EL (cell line): Measurements from ENCODE around the gene SCYL1.

ENCODE experiments used
- DNase-seq: peaks from one replicate; pipeline ENCODE4 v3.0.0-alpha.2; 2016

The SCYL1 gene

GRCh38 chr11:65572356-65573051 is 47.6 kb downstream of the SCYL1 start, which contains the start of gene FAM89B:
Gene FAM89B (plus strand): TSS chr11:65572538. CDS start chr11:65572670, 132 bp downstream.
- peak; percentile 88 for DNase-seq

DNA sequence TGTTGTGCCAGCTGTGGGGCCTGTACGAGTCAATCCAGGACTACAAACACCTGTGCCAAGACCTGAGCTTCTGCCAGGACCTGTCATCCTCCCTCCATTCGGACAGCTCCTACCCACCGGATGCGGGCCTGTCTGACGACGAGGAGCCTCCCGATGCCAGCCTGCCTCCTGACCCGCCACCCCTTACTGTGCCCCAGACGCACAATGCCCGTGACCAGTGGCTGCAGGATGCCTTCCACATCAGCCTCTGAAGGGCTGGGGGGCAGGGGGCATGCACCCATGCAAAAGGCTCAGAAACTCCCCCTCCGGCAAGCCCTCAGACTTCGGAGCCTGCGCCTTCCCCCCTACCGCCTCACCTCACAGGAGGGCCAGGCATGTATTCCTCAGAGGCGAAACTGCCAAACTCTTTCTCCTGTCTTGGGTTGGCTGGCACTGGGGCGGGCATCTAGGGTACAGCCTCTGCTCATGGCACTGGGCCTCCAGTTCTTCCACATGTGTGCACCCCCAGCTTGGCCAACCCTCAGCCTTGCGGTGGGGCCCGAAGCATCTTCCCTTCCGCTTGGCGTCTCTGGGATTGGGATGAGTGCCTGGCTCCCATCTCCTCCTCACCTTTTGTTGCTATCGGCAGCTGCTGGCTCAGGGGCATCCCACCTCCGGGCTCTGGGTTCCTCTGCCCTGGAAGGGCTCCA is 48.7 kb downstream of the SCYL1 start:
- DNase-seq: no peak

DNA sequence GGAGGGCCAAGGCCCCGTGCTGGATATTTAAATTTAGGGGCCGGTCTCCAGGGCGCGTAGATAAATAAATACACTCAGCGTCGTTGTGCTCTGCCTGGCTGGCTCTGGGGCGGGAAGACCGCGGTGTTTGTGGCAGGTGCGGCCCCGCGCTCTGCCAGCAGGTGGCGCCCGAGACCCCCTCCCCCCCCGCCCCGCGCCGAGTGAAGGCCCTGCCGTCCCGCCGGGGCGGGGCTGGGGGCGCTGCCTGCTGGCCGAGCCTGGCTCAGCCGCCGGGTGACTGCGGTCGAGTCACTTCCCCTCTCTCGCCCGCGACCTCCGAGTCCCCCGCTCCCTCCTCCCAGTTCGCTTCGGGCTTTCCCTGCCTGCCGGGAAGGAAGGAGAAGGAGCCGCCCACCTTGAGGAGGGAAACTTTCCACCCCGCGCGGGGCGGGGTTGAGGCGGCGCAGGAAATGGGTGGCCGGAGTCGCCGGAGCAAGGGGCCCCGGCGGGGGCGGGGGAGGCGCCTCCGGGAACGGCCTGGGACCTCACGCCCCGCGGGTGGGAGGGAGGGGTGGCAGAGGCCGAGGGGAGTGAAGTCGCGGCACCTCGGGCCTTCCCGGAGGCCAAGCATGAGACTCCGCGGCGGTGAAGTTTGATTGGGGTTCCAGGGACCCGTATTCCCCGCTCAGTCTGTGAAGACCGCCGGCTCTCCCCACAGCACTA is 49.4 kb downstream of the SCYL1 start:
- peak; percentile 98 for DNase-seq

DNA sequence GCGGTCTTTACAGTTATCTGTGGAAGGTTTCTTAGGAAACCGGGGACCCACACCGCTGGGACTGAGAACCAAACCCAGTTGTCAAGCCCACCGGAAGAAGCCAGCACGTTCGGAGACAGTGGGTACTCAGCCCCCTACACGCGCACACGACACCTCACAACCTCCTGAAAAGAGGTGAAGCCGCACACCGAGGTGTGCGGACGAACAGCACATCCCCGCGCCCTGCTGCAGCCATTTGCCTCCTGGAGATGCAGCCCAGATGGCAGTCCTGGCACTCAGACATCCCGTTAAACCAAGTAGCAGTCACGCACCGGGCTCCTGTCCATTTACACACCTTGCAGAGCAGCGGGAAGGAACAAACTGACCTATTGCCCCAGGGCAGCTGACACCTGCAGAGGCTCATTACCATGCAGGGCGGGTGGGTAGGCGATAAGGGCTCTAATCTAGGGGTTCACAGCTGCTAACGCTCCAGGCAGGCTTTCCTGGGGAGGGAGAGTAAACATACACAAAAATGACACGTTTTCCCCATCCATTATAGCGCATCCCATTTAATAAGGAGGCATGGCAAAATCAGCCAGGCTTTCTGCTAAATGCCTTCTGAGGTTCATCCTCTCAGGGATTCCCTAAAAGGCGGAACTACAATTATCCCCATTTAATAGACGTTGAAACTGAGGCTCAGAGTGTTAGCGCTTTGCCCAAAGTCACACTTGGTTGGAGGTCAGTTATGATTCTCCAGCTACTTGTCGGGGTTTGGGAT is 50.1 kb downstream of the SCYL1 start:
- DNase-seq: no peak

GRCh38 chr11:65575568-65576231 is 50.8 kb downstream of the SCYL1 start, which contains the start of gene EHBP1L1:
Gene EHBP1L1 (plus strand): TSS chr11:65576053. CDS start chr11:65576303, 250 bp downstream.
- DNase-seq: peak; percentile 62

GRCh38 chr11:65576232-65576866 is 51.5 kb downstream of the SCYL1 start:
- no peak for DNase-seq

- DNase-seq: peak; percentile 85
These were observed 52.2 kb downstream of the SCYL1 start for GRCh38 chr11:65576867-65577755.

DNA sequence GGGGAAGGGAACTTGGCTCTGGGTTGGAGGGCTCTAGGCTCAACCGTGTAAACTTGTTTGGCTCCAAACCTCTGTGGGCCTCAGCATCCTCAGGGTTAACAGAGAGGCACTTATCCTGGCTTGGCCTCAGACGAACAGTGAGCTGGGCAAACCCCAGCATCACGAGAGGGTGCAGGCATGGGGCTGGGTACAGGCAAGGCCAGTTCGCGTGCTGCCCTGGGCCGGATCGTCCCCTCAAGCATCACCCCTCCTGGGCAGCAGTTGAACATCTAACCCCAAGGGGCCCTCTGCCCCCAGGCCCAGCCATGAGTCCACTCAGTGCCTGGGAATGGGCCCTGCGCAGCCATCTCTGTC is 52.9 kb downstream of the SCYL1 start:
- DNase-seq: no peak

- no peak for DNase-seq
These were observed 53.3 kb downstream of the SCYL1 start for GRCh38 chr11:65578134-65578533.

DNA sequence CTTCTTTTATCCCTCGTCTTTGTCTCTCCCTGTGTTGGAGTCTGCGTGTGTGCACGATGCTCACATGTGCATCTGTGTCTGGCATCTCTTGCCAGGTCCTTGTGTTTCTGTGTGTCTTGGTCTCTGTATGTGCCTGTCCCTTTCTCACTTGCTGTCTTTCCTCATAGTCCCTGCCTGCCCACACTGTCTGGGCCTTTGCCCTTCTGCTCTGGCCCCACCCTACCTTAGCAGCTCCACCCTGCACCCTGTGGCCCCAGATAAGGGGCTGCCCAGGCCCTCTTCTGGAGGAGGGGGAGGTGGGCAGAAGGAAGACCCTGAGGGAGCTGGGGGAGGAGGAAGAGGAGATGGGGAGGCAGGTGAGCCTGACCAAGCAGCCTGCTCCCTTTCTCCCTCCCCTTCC is 53.8 kb downstream of the SCYL1 start:
- DNase-seq: no peak

DNA sequence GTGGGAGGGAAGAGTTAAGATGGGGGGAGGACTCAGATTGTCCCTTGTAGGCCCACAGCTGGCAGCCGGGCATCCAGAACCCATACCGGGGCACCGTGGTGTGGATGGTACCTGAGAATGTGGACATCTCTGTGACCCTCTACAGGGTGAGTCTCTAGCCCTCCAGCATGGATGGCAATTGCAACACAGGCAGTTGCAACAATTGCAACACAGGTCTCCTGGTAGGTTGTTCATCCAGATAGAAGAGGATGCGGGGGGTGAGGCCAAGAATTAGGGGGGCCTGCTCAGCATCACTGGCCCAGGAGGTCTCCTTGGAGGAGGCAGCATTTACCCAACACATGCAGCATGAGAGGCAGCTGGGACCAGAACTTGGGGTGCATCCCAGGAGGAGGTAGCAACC is 54.4 kb downstream of the SCYL1 start:
- no peak for DNase-seq

- DNase-seq: no peak
These were observed 55.3 kb downstream of the SCYL1 start for GRCh38 chr11:65580031-65580692.

GRCh38 chr11:65580756-65581155 is 55.9 kb downstream of the SCYL1 start:
- no peak for DNase-seq

GRCh38 chr11:65581928-65582327 is 57.0 kb downstream of the SCYL1 start:
- no peak for DNase-seq

- DNase-seq: no peak
These were observed 58.7 kb downstream of the SCYL1 start for GRCh38 chr11:65583589-65583988.

DNA sequence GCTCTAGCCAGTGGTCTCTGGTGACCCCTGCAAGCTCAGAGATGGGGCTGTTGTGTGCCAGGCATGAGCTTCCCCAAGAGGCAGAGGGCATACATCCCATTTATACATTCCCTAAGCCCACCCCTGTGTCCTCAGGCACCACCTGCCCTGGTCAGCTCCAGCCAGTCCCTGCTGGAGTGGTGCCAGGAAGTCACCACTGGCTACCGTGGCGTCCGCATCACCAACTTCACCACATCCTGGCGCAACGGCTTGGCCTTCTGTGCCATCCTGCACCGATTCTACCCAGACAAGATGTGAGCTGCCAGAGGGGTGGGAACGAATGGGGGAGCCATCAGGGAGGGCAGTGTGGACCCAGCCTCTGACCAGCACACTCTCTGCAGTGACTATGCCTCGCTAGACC is 59.2 kb downstream of the SCYL1 start:
- DNase-seq: no peak

DNA sequence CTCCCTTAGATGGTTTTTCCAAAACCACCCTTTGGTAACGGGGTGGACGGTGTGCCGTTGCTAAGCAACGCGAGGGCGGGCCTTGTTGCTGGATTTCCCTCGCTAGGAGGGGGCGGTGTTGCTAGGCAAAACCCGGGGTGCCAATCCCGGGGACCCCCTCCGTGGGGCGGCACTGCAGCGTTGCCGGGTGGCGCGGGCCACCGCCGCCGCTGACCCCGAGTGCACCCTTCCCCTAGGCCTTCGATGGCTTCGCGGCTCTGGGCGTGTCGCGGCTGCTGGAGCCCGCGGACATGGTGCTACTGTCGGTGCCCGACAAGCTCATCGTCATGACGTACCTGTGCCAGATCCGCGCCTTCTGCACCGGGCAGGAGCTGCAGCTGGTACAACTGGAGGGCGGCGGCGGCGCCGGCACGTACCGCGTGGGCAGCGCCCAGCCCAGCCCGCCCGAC is 59.9 kb downstream of the SCYL1 start:
- DNase-seq: no peak

DNA sequence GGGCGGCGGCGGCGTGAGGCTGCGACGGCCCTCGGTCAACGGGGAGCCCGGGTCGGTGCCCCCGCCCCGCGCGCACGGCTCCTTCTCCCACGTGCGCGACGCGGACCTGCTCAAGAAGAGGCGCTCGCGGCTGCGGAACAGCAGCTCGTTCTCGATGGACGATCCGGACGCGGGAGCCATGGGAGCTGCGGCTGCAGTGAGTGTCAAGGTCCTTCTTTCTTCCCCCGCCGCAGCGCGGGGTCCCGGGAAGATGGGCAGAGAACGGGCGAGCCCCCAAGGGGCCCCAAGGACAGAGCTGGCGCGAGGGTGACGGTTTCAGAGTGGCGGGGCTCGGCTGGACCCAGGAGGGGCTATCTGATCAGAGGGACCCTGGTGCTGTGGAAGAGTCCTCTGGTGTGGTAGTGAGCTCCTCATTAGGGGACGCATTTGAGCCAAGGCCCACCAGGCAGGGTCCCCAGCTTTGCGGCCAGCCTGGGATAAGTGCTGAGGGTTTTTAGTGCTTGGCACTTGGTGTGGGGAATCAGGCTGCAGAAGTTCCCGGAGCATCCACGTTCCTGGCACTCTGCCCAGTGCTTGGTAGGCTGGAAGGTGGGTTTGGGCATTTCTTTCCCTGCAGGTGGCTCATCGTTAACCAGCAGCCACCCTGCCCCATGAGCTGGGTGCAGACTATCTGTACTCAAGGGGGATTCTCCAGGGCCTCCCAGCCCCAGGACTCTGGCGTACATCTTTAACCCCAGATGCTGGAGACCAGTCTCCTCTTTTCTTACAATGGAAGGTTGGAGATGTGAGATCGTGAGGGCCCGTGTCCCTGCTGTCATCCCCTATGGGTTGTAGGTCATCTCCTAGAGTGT is 60.7 kb downstream of the SCYL1 start:
- DNase-seq: no peak

GRCh38 chr11:65586247-65586630 is 61.4 kb downstream of the SCYL1 start:
- DNase-seq: no peak
